Measurements from ENCODE around the gene SPEM2. TPM values are rescaled to one million over a fixed set of nuclear protein-coding genes. Genes with fewer than 3 reads are reported as not detected.

Gene SPEM2
- total and polyA plus RNA-seq, 2 of the 4 experiments (the other 2 are of a cell fraction): not detected

GRCh38 chr17:7466318-7466638 is 40.9 kb downstream of the SPEM2 start:
- H4K91ac ChIP-seq (ENCODE audit: insufficient read depth, low read depth, low read length): no peak overlapping the region
- dilution Hi-C loops (cut with HindIII; ENCODE audit: low sequenced_read_pairs, unreplicated experiment): no loop called here
- WGBS, 2 experiments (ENCODE audit: extremely low coverage in 2 of 2, insufficient read length in 1 of 2): no CpG with 5 or more reads among the region's 9 CpGs
- peaks cover 46% of the 10 kb centered on the region for H3K36me3 ChIP-seq (ENCODE audit: control insufficient read depth, insufficient read depth, low read length)
- no peak overlapping the region for H3K4me3 ChIP-seq (ENCODE audit: insufficient read depth, low read depth, low read length)
- H3K14ac ChIP-seq (replicated peaks; ENCODE audit: low read depth, low read length): no peak overlapping the region
- ChIA-PET POLR2A (ENCODE audit: unreplicated experiment) (no interaction called here), CTCF (no interaction called here)
- no peak overlapping the region for H2BK20ac ChIP-seq (ENCODE audit: low read depth, low read length)
- no peak overlapping the region for H3K27ac ChIP-seq (ENCODE audit: insufficient read depth, low read length)
- TF ChIP-seq MAFK (IDR thresholded peaks at IDR 0.05; ENCODE audit: low read depth, low read length) (no peak), RCOR1 (IDR thresholded peaks at IDR 0.05; ENCODE audit: insufficient replicate concordance, low read length) (no peak), CEBPB (IDR thresholded peaks at IDR 0.05; ENCODE audit: low read depth, low read length) (no peak), NFE2L2 (IDR thresholded peaks at IDR 0.05; ENCODE audit: low read depth, low read length) (no peak), MAZ (IDR thresholded peaks at IDR 0.05; ENCODE audit: borderline replicate concordance, low read depth, low read length) (no peak), FOS (IDR thresholded peaks at IDR 0.05; ENCODE audit: low read depth, low read length) (no peak), ELK1 (IDR thresholded peaks at IDR 0.05; ENCODE audit: borderline replicate concordance, low read depth, low read length) (no peak), POLR2A (IDR thresholded peaks at IDR 0.05; ENCODE audit: low read depth, low read length) (no peak), SMC3 (IDR thresholded peaks at IDR 0.05; ENCODE audit: low read depth, low read length) (no peak), BHLHE40 (IDR thresholded peaks at IDR 0.05; ENCODE audit: low read depth, low read length) (no peak), MXI1 (IDR thresholded peaks at IDR 0.05; ENCODE audit: borderline replicate concordance, low read depth, low read length) (no peak), CHD1 (IDR thresholded peaks at IDR 0.05; ENCODE audit: low read depth, low read length) (no peak), RFX5 (IDR thresholded peaks at IDR 0.05; ENCODE audit: low read depth, low read length) (no peak), RAD21 (IDR thresholded peaks at IDR 0.05; ENCODE audit: low read length) (no peak)
- TF ChIP-seq, protein P1, sequence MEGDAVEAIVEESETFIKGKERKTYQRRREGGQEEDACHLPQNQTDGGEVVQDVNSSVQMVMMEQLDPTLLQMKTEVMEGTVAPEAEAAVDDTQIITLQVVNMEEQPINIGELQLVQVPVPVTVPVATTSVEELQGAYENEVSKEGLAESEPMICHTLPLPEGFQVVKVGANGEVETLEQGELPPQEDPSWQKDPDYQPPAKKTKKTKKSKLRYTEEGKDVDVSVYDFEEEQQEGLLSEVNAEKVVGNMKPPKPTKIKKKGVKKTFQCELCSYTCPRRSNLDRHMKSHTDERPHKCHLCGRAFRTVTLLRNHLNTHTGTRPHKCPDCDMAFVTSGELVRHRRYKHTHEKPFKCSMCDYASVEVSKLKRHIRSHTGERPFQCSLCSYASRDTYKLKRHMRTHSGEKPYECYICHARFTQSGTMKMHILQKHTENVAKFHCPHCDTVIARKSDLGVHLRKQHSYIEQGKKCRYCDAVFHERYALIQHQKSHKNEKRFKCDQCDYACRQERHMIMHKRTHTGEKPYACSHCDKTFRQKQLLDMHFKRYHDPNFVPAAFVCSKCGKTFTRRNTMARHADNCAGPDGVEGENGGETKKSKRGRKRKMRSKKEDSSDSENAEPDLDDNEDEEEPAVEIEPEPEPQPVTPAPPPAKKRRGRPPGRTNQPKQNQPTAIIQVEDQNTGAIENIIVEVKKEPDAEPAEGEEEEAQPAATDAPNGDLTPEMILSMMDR (conservative IDR thresholded peaks at IDR 0.05; ENCODE audit: low read depth, low read length): no peak
- TF ChIP-seq, protein P2, sequence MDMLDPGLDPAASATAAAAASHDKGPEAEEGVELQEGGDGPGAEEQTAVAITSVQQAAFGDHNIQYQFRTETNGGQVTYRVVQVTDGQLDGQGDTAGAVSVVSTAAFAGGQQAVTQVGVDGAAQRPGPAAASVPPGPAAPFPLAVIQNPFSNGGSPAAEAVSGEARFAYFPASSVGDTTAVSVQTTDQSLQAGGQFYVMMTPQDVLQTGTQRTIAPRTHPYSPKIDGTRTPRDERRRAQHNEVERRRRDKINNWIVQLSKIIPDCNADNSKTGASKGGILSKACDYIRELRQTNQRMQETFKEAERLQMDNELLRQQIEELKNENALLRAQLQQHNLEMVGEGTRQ (IDR thresholded peaks at IDR 0.05; ENCODE audit: low read depth, low read length): no peak
- no peaks in the 10 kb centered on the region for H3K27me3 ChIP-seq (ENCODE audit: control insufficient read depth, insufficient read depth, low read length)
- in situ Hi-C loops (cut with MboI; ENCODE audit: low sequenced_read_pairs): no loop called here
- H2AK5ac ChIP-seq (ENCODE audit: low read depth, low read length): no peak overlapping the region
- H3K9me1 ChIP-seq (ENCODE audit: insufficient read depth, low read length): peaks cover 24% of the 10 kb centered on the region
- H2BK120ac ChIP-seq (ENCODE audit: low read depth, low read length): no peak overlapping the region
- no peak overlapping the region for H3K4me2 ChIP-seq (ENCODE audit: low read depth, low read length)
- H3K4ac ChIP-seq (ENCODE audit: low read depth, low read length): no peak overlapping the region
- H2BK5ac ChIP-seq (ENCODE audit: low read depth, low read length, poor library complexity, severe bottlenecking): no peak overlapping the region
- H4K20me1 ChIP-seq (ENCODE audit: insufficient read depth, low read length): peaks cover 63% of the 10 kb centered on the region
- peaks cover 11 to 75% of the 10 kb centered on the region in 2 experiments for H3K79me1 ChIP-seq (ENCODE audit: low read depth in 1 of 2, low read length in 2 of 2)
- no peak overlapping the region for H3K18ac ChIP-seq (ENCODE audit: low read depth, low read length)
- no peak overlapping the region for H2BK15ac ChIP-seq (ENCODE audit: low read depth, low read length)
- H3K4me1 ChIP-seq (ENCODE audit: control insufficient read depth, insufficient read depth, low read length): peaks cover 12% of the 10 kb centered on the region; the same call in 1 of the 2 replicates
- no peak overlapping the region for H2AK9ac ChIP-seq (replicated peaks; ENCODE audit: low read depth, low read length, poor library complexity)
- no peak overlapping the region for H3K9ac ChIP-seq (ENCODE audit: low read depth, low read length)
- no TSS peak for BruUV-seq (replicated peaks)
- H4K5ac ChIP-seq (ENCODE audit: low read depth, low read length): no peak overlapping the region
- intact Hi-C loops (cut with micrococcal nuclease): no loop called here
- no peak overlapping the region for H4K8ac ChIP-seq (ENCODE audit: low read depth in 2 of 2, low read length in 2 of 2)
- DNase-seq: no peak
- no peak overlapping the region for H3K23ac ChIP-seq (ENCODE audit: low read depth, low read length)
- no peak overlapping the region for H2AFZ ChIP-seq (replicated peaks; ENCODE audit: low read length, poor library complexity)
- H3K9me3 ChIP-seq (ENCODE audit: control insufficient read depth, insufficient read depth, low read length): no peaks in the 10 kb centered on the region
- H3K56ac ChIP-seq (ENCODE audit: extremely low read depth, insufficient read depth, low read length): no peak overlapping the region
- ATAC-seq (ENCODE audit: low read depth): no peak
